Endothelial cell of umbilical vein (primary cell): Measurements from ENCODE around the gene SPEM2. TPM values are rescaled to one million over a fixed set of nuclear protein-coding genes. Genes with fewer than 3 reads are reported as not detected.

Source experiments
- BruUV-seq: library from RNA; stranded (reverse); fragments of 400-500 nt; replicated peaks from 2 replicates; lab custom pipeline; 2021; lab: Mats Ljungman, UMichigan
- CTCF ChIA-PET: fragments of 300-600, 350-600 bp; sonication (Branson Sonifier 250); formaldehyde crosslinking; loops from one replicate; lab custom pipeline; 2021; ENCODE audit warnings: antibody characterized with exemption, inconsistent platforms; lab: Charles Lee
- POLR2A ChIA-PET: fragments of 300-600, 350-600 bp; sonication (Branson Sonifier 250); formaldehyde crosslinking; loops from one replicate; lab custom pipeline; 2021; ENCODE audit warnings: antibody characterized with exemption, inconsistent platforms; lab: Charles Lee
- DNase-seq: peaks from one replicate; pipeline ENCODE4 v3.0.0-alpha.2; 2011; ENCODE audit warnings: low read depth, low spot score
- FAIRE-seq: peaks from 2 replicates; lab custom pipeline; 2011; peaks lifted over from hg19 to GRCh38; lab: Jason Lieb, UNC
- H2AFZ ChIP-seq: 2 replicates; pipeline ENCODE4 v1.6.0; 2012; ENCODE audit warnings: low read depth, low read length, control low read depth, inconsistent platforms
- H3K27ac ChIP-seq: 2 replicates; pipeline ENCODE4 v1.5.1; 2011; ENCODE audit warnings: low read depth, mild to moderate bottlenecking, control low read depth, low read length, moderate library complexity; ENCODE audit not compliant: insufficient read depth
- H3K27me3 ChIP-seq, 2 experiments: 2 replicates each; pipeline versions ENCODE4 v1.6.0 to v1.6.1; 2011; ENCODE audit warnings: low read length in 2 of 2, mixed read lengths in 1 of 2; ENCODE audit not compliant: control insufficient read depth in 2 of 2, insufficient read depth in 2 of 2
- H3K36me3 ChIP-seq, 2 experiments: 2 replicates in 1 of 2; 3 replicates in 1 of 2; pipeline ENCODE4 v1.5.1; 2011; ENCODE audit warnings: low read length in 2 of 2, mild to moderate bottlenecking in 1 of 2, moderate library complexity in 1 of 2; ENCODE audit not compliant: control insufficient read depth in 2 of 2, insufficient read depth in 2 of 2; ENCODE audit errors: extremely low read depth in 1 of 2
- H3K4me1 ChIP-seq: 3 replicates; pipeline ENCODE4 v1.5.1; 2011; ENCODE audit warnings: mild to moderate bottlenecking, low read length; ENCODE audit not compliant: control insufficient read depth, insufficient read depth; ENCODE audit errors: extremely low read depth
- H3K4me2 ChIP-seq: 2 replicates; pipeline ENCODE4 v1.6.1; 2011; ENCODE audit warnings: low read length, control low read depth, mixed read lengths; ENCODE audit not compliant: insufficient read depth
- H3K4me3 ChIP-seq, 3 experiments: fragments of 200-600 bp in 1 of 3; sonication (generic), shearing (Covaris generic) in 1 of 3; replicated peaks in 1 of 3; 2 replicates each; pipeline ENCODE4 v1.5.1; 2011 to 2016; ENCODE audit warnings: control low read depth in 3 of 3, low read length in 3 of 3, mild to moderate bottlenecking in 2 of 3, inconsistent platforms in 1 of 3, low read depth in 1 of 3, moderate library complexity in 1 of 3; ENCODE audit not compliant: insufficient read depth in 1 of 3
- H3K79me2 ChIP-seq: 2 replicates; pipeline ENCODE4 v1.6.0; 2012; ENCODE audit warnings: low read length, inconsistent platforms; ENCODE audit not compliant: control insufficient read depth, insufficient read depth
- H3K9ac ChIP-seq: replicated peaks from 2 replicates; pipeline ENCODE3; 2011; ENCODE audit warnings: low read length, control low read depth; ENCODE audit not compliant: insufficient read depth; ENCODE audit errors: extremely low read depth
- H3K9me1 ChIP-seq: replicated peaks from 3 replicates; pipeline ENCODE4 v1.6.0; 2011; ENCODE audit warnings: mild to moderate bottlenecking, low read length; ENCODE audit not compliant: control insufficient read depth, insufficient read depth; ENCODE audit errors: extremely low read depth
- H3K9me3 ChIP-seq: replicated peaks from 2 replicates; pipeline ENCODE4 v1.5.1; 2012; ENCODE audit warnings: low read length, inconsistent platforms; ENCODE audit not compliant: control insufficient read depth, insufficient read depth
- H4K20me1 ChIP-seq: replicated peaks from 2 replicates; pipeline ENCODE3; 2011; ENCODE audit warnings: mild to moderate bottlenecking, low read length; ENCODE audit not compliant: control insufficient read depth, insufficient read depth; ENCODE audit errors: extremely low read depth
- EZH2 ChIP-seq: IDR thresholded peaks from 2 replicates; pipeline ENCODE4 v1.6.1; 2012; ENCODE audit warnings: borderline replicate concordance, low read depth, mild to moderate bottlenecking, moderate library complexity, low read length, inconsistent platforms; ENCODE audit not compliant: severe bottlenecking
- FOS ChIP-seq: IDR thresholded peaks from 2 replicates; pipeline ENCODE4 v1.6.1; 2011; ENCODE audit warnings: mild to moderate bottlenecking, low read length, moderate library complexity, borderline replicate concordance; ENCODE audit not compliant: insufficient read depth
- GATA2 ChIP-seq: IDR thresholded peaks from 2 replicates; pipeline ENCODE4 v1.7.0; 2011; ENCODE audit warnings: low read depth, mild to moderate bottlenecking, moderate library complexity, mixed read lengths, low read length; ENCODE audit not compliant: insufficient read length, insufficient read depth
- JUN ChIP-seq: IDR thresholded peaks from 2 replicates; pipeline ENCODE4 v1.6.1; 2011; ENCODE audit warnings: borderline replicate concordance, low read depth; ENCODE audit not compliant: insufficient read length, insufficient read depth
- MYC ChIP-seq: IDR thresholded peaks from one replicate; pipeline ENCODE4 v1.6.1; 2011; ENCODE audit warnings: mild to moderate bottlenecking, low read depth, low read length
- POLR2A ChIP-seq: IDR thresholded peaks from 2 replicates; pipeline ENCODE4 v1.6.1; 2012; ENCODE audit warnings: low read depth, mild to moderate bottlenecking, control low read depth, low read length
- POLR2AphosphoS5 ChIP-seq: IDR thresholded peaks from 2 replicates; pipeline ENCODE4 v1.6.1; 2012; ENCODE audit warnings: low read depth, mild to moderate bottlenecking, control low read depth, low read length, moderate library complexity; ENCODE audit not compliant: insufficient read depth
- dilution Hi-C: fragments of 300-500 bp; cut with MboI; formaldehyde crosslinking; loops from one replicate; pipeline ENCODE4 v1.15.0; 2019; ENCODE audit warnings: low sequenced_read_pairs; ENCODE audit not compliant: extremely low pct_ligation_motif_present
- intact Hi-C: fragments of 100-400 bp; cut with micrococcal nuclease; formaldehyde crosslinking; loops from one replicate; pipeline ENCODE4 v1.10.0; 2022
- polyA plus RNA-seq, 4 experiments: library from polyadenylated mRNA; depleted of rRNA in 3 of 4; stranded (reverse) in 3 of 4; unstranded in 1 of 4; fragments of >200 nt; gene quantifications; 2 replicates each; pipeline versions ENCODE4 v1.2.1 to v1.2.3, GENCODE V29; 2011 to 2012; ENCODE audit warnings: missing spikeins in 1 of 4
- total RNA-seq: library from RNA; stranded (reverse); gene quantifications from 2 replicates; pipeline ENCODE4 v1.2.3, GENCODE V29; 2021
- TF ChIP-seq, protein P1 (sequence below), 2 donors: IDR thresholded peaks; 1 replicate in 1 of 2; 2 replicates in 1 of 2; pipeline ENCODE4 v1.5.1; 2011; ENCODE audit warnings: low read length in 2 of 2, mild to moderate bottlenecking in 2 of 2, moderate library complexity in 2 of 2, control low read depth in 1 of 2, inconsistent platforms in 1 of 2, low read depth in 1 of 2; ENCODE audit not compliant: insufficient read depth in 1 of 2; ENCODE audit errors: extremely low read depth in 1 of 2
- TF ChIP-seq, protein P2 (sequence below): IDR thresholded peaks from 2 replicates; pipeline ENCODE4 v1.6.1; 2011; ENCODE audit not compliant: insufficient read depth, insufficient read length

SPEM2 gene
- total and polyA plus RNA-seq, 2 donors (not counting 3 experiments of a cell fraction or from before 2014, with no cell fraction given): not detected

DNA sequence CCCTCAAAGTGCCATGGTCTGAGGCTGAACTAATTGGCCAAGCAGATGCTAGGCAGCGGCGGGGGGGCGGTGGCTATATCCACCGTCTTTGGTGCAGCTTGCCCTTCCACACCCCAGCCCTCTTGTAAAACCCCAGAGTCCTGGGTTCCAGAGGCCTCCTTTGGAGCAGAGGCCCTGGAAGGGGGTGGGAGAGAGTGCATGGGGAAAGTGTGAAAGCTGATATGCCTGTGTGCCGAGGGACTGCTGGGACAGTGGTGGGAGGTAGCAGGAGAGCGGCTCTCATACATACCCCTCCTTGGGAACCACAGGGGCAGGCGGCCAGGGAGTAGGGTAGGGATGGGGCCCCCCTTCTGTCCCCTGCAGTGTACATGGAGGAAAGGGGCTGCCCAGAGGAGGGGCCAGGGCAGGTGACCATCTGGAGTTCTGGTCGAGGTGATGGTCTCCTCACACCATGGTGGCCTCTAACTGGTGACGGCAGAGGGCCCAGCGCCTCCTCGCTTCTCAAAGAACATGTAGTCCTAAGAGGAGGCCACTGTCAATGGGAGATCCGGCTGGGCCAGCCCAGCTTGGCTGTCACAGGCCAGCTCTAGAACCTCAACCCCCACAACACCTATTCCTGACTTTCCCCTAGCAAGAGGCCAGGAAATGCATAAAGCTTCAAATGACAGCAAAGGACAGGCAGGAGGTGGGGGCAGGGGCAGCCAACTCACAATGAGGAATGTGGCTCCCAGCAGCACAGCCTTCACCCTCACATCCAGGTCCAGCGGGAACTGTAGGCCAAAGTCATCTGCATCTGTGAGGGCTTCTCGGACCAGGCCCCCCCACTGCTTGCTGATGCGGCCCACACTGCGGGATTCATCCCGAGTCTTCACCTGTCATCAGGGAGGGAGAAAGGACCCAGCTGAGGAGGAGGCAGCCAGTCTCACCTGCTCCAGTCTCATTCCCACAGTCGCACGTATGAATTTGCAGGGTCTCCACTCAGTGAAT lies 35.2 kb upstream of the SPEM2 start:
- TSS peak; percentile 46 for BruUV-seq
- CTCF ChIA-PET: no interaction called here

DNA sequence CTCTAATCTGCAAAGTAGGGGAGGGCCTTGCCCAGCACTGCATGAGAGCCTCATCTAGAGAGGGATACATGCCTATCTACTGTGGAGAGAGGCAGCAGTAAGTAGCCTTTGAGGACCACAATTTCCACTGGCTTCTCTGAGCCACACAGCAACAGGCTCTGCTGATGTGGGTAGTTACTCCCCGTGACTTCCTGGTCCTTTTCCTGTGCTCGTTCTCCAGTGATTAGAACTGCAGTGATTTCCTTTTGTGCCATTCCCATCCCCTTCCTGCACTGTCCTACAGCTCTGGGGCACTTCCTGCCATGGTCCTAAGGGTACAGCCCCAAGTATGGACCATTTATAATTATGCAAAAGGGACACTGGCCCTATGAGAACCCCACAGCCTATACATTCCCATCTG lies 34.1 kb upstream of the SPEM2 start:
- no peak overlapping the region for H3K27ac ChIP-seq
- H3K36me3 ChIP-seq: peaks cover 0 to 21% of the 10 kb centered on the region in 2 experiments
- peaks cover 16% of the 10 kb centered on the region for H3K4me1 ChIP-seq
- H3K27me3 ChIP-seq: no peaks in the 10 kb centered on the region
- H2AFZ ChIP-seq: no peak overlapping the region
- no peaks in the 10 kb centered on the region for H3K9me1 ChIP-seq
- dilution Hi-C loops (no loop called here), intact Hi-C loops (loop anchor here (5.0 kb wide), 1 partner anchor 34 kb away; the partner anchor contains the start of gene TMEM95)
- ChIA-PET POLR2A (no interaction called here), CTCF (no interaction called here)
- H3K9ac ChIP-seq: no peak overlapping the region
- no TSS peak for BruUV-seq
- no peaks in the 10 kb centered on the region for H3K79me2 ChIP-seq
- DNase-seq: no peak
- TF ChIP-seq MYC (no peak), FOS (no peak), EZH2 (no peak), POLR2AphosphoS5 (no peak), GATA2 (no peak), POLR2A (no peak), JUN (no peak)
- TF ChIP-seq, protein P1, sequence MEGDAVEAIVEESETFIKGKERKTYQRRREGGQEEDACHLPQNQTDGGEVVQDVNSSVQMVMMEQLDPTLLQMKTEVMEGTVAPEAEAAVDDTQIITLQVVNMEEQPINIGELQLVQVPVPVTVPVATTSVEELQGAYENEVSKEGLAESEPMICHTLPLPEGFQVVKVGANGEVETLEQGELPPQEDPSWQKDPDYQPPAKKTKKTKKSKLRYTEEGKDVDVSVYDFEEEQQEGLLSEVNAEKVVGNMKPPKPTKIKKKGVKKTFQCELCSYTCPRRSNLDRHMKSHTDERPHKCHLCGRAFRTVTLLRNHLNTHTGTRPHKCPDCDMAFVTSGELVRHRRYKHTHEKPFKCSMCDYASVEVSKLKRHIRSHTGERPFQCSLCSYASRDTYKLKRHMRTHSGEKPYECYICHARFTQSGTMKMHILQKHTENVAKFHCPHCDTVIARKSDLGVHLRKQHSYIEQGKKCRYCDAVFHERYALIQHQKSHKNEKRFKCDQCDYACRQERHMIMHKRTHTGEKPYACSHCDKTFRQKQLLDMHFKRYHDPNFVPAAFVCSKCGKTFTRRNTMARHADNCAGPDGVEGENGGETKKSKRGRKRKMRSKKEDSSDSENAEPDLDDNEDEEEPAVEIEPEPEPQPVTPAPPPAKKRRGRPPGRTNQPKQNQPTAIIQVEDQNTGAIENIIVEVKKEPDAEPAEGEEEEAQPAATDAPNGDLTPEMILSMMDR (IDR thresholded peaks at IDR 0.05; ENCODE audit: extremely low read depth in 1 of 2, insufficient read depth in 1 of 2, low read depth in 1 of 2, low read length in 2 of 2): no peak
- TF ChIP-seq, protein P2, sequence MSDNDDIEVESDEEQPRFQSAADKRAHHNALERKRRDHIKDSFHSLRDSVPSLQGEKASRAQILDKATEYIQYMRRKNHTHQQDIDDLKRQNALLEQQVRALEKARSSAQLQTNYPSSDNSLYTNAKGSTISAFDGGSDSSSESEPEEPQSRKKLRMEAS: no peak
- no peak overlapping the region for H3K4me3 ChIP-seq
- no peaks in the 10 kb centered on the region for H3K9me3 ChIP-seq
- FAIRE-seq: peak; percentile 86
- no peak overlapping the region for H3K4me2 ChIP-seq
- H4K20me1 ChIP-seq: no peaks in the 10 kb centered on the region

More for the DNA sequence above, 35.2 kb upstream of the SPEM2 start:
- H2AFZ ChIP-seq: no peak overlapping the region
- peaks cover 16% of the 10 kb centered on the region for H3K4me1 ChIP-seq
- H4K20me1 ChIP-seq: no peaks in the 10 kb centered on the region
- H3K9ac ChIP-seq: no peak overlapping the region
- dilution Hi-C loops (no loop called here), intact Hi-C loops (loop anchor here (5.0 kb wide), 1 partner anchor 33 kb away; the partner anchor contains the start of gene TMEM95)
- peaks cover 0 to 21% of the 10 kb centered on the region in 2 experiments for H3K36me3 ChIP-seq
- no peaks in the 10 kb centered on the region for H3K79me2 ChIP-seq
- no peak overlapping the region for H3K4me2 ChIP-seq
- FAIRE-seq (no peak), DNase-seq (no peak)
- H3K9me3 ChIP-seq: no peaks in the 10 kb centered on the region
- no peak overlapping the region for H3K4me3 ChIP-seq
- POLR2A ChIA-PET: no interaction called here
- H3K27me3 ChIP-seq: no peaks in the 10 kb centered on the region
- H3K27ac ChIP-seq: no peak overlapping the region
- no peaks in the 10 kb centered on the region for H3K9me1 ChIP-seq
- no peak for TF ChIP-seq MYC
- TF ChIP-seq FOS: no peak
- no peak for TF ChIP-seq GATA2
- TF ChIP-seq EZH2: no peak
